Measurements from ENCODE around the gene KXD1.
"Not testable (repeated sequence)": the region's sequence is repeated elsewhere in the genome, so short reads cannot be mapped to it uniquely, and the experiment has no call there.

KXD1 gene

GRCh38 chr19:18576383-18576782 is 18.7 kb downstream of the KXD1 start:
- no peak for DNase-seq

DNA sequence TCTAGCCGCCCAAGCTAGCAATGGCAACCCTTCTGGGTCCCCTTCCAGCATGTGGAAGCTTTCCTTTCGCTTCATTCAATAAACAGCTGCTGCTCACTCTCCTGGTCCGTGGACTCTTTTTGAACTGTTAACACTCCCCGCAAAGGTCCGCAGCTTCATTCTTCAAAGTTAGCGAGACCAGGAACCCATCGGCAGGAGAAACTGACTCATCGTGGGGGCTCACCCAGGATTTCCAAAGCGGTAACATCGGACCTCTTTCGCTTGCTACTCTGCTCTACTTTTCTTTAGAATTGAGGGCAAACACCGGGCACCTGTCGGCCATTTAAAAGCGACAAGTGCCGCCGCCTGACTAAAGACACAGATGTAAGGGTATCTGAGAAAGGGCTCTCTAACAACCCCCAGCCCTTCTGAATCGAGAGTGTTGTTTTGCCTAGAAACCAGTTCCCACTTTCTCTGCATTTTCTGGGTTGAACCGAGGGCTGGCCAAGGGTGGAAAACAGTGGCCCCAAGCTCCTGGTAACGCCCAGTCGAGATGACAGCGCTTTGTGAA is 19.8 kb downstream of the KXD1 start:
- DNase-seq = no peak

GRCh38 chr19:18580311-18580710 is 22.6 kb downstream of the KXD1 start:
- no peak for DNase-seq

- DNase-seq = no peak
Observed at GRCh38 chr19:18586306-18586705, 28.6 kb downstream of the KXD1 start.

DNA sequence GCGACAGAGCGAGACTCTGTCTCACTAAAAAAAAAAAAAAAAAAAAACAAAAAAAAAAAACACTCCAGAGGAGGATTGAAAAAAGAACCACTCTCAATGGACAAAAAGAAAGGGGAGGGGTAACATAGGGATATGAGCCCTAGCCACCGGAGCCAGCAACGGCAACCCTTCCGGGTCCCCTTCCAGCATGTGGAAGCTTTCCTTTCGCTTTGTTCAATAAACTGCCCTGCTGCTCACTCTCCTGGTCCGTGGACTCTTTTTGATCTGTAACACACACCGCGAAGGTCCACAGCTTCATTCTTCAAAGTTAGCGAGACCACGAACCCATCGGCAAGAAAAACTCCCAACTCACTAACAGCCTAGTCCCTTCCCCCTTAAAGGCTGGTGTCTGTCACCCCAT is 29.9 kb downstream of the KXD1 start:
- DNase-seq = no peak

- DNase-seq = no peak
Observed at GRCh38 chr19:18587962-18588610, 30.4 kb downstream of the KXD1 start.

- peak; percentile 98 for DNase-seq
Observed at GRCh38 chr19:18588611-18589379, 31.1 kb downstream of the KXD1 start, which contains the start of gene REX1BD. REX1BD (plus strand) TSS chr19:18588798; CDS start chr19:18588802, 4 bp downstream.

DNA sequence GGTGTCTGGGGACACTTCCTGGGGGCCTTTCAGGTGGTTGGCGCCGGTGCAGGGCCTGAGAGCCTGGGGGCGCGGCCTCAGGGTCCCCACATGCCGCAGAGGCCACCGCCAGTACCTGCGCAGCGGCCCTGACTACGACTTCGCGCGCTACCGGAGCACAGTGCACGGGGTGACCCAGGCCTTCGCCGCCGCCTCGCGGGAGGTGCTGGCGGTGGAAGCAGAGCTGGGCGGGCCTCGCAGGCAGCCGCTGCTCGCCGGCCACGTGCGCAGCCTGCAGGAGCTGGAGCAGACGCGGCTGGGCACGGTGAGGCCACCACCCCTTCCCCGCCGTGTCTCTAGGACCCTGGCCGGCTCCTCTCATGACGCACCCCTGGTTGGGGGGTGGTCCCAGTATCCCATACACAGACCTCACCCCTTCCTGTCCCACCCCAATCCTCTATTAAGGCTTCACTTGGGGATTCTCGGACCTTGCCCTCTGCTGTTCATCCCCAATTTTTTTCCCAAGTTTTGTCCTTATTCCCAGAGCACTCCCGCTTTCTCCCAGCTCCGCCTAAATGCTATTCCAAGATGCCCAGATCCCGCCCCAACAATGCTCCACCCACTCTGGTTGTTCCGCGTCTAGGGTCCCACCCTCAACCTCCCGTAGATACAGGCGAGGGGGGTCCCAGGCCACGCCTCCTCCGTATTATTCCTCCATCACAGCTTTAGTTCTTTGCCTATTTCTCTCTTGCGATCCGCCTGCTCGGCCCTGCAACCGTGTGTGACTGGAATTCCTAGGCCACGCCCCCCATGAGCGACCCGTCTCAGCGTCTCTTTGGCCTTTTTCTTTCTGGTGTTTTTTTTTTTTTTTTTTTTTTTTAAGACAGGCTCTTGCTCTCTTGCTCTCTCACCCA is 32.0 kb downstream of the KXD1 start:
- DNase-seq = no peak

DNA sequence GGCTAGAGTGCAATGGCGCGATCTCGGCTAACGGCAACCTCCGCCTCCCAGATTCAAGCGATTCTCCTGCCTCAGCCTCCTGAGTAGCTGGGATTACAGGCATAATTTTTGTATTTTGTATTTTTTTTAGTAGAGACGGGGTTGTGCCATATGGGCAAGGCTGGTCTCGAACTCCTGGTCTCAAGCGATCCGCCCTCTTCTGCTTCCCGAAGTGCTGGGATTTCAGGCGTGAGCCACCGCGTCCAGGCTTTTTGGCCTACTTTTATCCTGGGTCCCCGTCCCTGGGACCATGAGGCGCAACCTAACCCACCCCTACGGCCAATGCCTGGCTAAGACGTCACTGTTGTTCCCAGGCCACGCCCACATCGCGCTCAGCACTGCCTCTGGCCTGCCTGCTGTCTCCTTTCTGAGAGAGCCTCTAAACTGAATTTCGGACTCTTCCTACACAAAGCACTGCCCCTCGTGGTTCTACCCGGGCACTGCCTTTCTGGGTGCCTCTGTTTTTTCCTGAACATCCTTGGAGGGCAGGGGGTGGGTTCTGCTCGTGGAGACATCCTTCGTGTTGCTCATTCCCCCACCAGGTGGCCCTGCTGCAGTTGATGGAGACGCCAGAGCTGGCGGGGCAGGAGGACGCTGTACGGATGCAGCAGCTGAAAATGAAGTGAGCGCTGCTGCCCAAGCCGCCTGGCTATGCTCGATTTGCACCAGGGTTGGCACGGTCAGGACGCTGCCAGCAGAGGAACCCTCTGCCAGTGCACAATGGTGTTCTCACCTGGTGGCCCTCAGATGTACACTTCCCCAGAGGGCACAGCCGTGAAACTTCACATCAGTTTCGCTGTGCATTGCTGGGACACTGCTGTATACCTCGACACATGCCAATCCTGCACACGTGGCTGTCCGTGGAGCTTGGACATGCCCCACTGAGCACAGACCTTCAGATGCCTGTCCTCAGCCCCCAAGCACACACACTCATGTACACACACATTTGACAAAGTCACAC is 32.9 kb downstream of the KXD1 start:
- peak; percentile 76 for DNase-seq

- no peak for DNase-seq
Observed at GRCh38 chr19:18591735-18592385, 34.2 kb downstream of the KXD1 start.

GRCh38 chr19:18592732-18593131 is 35.1 kb downstream of the KXD1 start:
- not testable (repeated sequence) for DNase-seq

GRCh38 chr19:18593367-18594095 is 35.9 kb downstream of the KXD1 start:
- DNase-seq = no peak

DNA sequence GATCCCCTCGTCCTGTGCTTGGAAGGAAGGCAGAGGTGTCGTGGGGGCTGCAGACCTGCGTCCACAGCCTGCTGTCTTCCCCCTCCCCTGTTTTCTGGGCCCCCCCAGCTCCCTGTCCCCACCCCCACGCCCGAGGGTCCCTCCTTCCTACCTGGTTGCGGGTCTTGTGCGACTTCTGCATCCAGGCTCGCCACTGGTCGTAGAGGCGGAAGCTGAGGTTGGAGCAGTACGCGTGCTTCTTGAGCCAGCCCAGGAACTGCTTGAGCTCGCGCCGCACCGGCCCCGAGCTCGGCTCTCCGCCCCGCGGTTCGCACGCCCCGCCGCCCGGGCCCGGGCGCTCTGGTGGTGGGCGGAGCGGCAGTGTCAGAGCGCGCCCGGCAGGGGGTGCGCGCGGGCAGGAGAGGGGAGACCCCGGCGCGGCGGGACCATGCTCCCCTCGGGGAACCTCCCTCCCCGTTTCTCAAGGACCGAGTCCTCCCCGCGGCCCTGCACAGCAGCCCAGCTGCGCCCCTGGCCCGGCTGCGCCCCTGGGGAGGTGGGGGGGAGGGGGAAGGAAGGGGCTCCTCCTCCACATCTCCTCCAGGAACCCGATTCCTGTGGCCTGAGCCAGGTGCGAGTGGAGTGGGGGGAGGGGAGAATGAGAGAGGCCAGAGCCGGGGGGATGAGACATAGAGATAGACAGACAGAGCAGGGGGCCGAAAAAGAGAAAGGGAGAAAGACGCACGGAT is 36.6 kb downstream of the KXD1 start:
- peak; percentile 86 for DNase-seq

DNA sequence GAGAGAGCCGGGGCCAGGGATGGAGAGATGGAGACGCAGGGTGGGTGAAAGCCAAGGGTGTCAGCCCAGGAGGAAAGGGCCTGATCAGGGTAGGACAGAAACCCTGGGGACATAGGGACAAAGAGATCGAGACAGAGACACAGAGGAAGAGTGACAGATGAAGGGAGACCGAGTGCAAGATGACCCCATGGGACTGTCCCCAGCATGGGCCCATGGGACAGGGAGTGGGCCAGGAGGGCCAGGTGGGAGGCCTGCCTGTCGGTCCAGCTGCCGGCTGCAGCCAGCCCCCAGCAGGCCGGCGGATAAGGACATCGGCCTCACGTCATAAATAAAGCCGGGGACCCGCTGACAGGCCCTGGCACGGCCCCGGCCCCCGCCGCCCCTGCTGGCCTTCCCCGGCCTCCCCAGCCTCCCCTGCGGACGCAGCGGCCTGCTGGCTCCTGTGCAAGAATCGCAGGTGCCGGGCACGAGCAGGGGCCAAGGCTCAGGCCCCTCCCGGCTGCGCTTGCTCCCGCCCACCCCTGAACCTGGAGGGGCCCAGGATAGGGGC is 37.2 kb downstream of the KXD1 start:
- peak; percentile 64 for DNase-seq

DNA sequence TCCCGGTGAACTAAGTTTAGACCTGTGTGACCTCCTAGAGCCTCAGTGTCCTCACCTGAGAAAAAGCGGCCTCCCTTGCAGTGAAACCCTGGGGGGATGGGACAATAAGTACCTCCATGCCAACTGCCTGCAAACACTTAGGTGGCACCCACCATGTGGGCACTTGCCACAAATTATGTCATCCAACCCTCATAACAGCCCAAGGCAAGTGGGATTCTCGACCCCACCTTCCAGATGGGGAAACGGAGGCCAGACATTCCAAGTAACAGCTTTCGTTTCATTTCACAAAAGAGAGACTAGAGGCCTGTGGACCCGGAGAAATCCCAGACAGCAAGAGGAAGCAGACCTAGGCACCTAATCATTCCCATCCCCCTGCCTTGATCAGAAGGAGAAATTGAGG is 37.8 kb downstream of the KXD1 start:
- DNase-seq = no peak

DNA sequence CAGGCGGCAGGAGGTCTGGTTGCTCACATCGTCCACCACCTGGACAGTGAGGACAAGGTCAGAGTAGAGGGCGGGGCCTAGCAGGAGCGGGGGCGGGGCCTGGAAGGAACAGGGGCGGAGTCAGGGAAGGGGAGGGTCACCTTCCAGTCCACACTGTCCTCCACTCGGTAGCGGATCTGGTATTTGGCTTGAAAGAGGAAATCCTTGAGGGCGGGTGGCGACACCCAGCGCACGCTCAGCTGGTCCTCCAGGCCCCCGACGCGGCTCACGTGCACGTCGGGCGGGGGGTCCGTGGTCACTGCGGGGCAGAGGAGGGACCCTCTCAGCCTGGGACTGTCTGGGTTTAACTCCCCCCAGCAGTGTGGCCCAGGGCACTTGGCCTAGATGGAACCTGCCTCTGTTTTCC is 39.1 kb downstream of the KXD1 start:
- no peak for DNase-seq

DNA sequence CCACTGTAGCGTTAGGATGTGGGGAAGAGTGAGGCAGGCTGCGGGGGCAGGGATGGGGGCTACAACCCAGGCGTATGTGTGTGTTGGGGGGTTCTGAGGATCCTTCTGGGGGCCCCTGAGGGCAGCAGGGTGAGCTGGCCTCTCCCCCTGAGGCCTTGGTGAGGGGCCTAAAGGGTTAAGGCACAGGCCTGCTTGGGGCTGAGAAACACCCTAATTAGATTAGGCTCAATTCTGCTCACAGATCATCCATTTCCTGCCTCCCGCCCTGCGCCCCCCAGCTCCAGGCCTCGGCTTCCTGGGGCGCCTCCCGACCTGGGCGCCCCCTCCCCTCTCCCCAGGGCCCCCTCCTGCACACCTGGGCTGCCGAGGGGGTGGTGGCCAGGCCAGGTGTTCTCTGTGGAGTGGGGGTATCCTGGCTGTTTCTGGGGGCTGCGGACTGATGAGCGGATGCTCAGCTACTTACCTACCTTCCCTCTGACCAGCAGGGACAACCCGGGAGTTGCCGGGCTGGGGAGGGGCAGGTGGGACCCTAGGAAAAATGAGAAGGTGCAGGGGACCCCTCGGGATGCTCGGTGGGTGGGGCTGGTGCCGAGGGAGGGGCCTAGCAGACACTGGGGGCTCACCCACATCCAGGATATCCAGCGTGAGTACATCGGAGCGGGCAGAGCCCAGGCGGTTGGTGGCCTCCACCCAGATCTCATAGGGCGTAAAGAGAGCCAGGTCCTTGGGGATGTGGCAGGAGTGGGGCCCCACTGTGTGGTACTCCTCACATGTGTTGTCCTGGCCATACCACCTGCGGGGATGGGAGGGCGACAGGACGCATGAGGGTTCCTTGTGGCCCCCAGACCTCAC is 40.4 kb downstream of the KXD1 start:
- no peak for DNase-seq

DNA sequence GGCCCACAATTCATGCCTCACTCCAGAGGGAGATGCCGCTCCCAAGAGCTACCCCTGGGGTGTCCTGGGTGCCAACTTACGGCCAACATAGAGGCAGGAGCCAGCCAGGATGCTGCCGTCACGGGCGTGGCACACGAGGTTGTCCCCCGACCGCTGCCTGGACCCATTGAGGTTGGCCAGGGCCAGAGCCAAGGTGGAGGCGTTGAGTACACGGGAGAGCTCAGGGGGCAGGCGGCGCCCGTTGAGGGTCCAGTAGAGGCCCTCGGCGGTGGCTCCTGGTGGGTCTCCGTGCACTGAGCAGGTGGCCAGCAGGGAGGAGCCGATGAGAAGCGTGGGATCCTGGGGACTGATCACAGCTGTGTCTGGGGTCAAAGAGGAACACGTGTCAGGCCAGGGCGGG is 41.8 kb downstream of the KXD1 start:
- no peak for DNase-seq
